ENCODE results near the gene SARDH.
"Not testable (repeated sequence)": the region's sequence is repeated elsewhere in the genome, so short reads cannot be mapped to it uniquely, and the experiment has no call there.

SARDH gene

GRCh38 chr9:133682818-133683585, 55.1 kb downstream of the SARDH start:
- DNase-seq, result peak; percentile 76

- DNase-seq, result no peak
Observed at GRCh38 chr9:133681658-133682306, 56.4 kb downstream of the SARDH start.

- no peak for DNase-seq
Observed at GRCh38 chr9:133680976-133681657, 57.0 kb downstream of the SARDH start.

- no peak for DNase-seq
Observed at GRCh38 chr9:133680250-133680975, 57.7 kb downstream of the SARDH start.

- DNase-seq, result peak; percentile 70
Observed at GRCh38 chr9:133679466-133680061, 58.6 kb downstream of the SARDH start.

GRCh38 chr9:133679056-133679455, 59.1 kb downstream of the SARDH start:
- DNase-seq, result no peak

- DNase-seq, result no peak
Observed at GRCh38 chr9:133677126-133678010, 60.8 kb downstream of the SARDH start.

- DNase-seq, result no peak
Observed at GRCh38 chr9:133676450-133676849, 61.7 kb downstream of the SARDH start.

- DNase-seq, result not testable (repeated sequence)
Observed at GRCh38 chr9:133675796-133676195, 62.4 kb downstream of the SARDH start.

GRCh38 chr9:133674091-133674490, 64.1 kb downstream of the SARDH start:
- no peak for DNase-seq

GRCh38 chr9:133673258-133673655, 64.9 kb downstream of the SARDH start:
- peak; percentile 77 for DNase-seq

GRCh38 chr9:133672503-133673257, 65.5 kb downstream of the SARDH start:
- no peak for DNase-seq

- no peak for DNase-seq
Observed at GRCh38 chr9:133671371-133671770, 66.8 kb downstream of the SARDH start.

GRCh38 chr9:133670466-133670865, 67.7 kb downstream of the SARDH start:
- no peak for DNase-seq

GRCh38 chr9:133669182-133669801, 68.9 kb downstream of the SARDH start:
- no peak for DNase-seq

GRCh38 chr9:133667759-133668450, 70.2 kb downstream of the SARDH start:
- no peak for DNase-seq

GRCh38 chr9:133666845-133667244, 71.3 kb downstream of the SARDH start:
- DNase-seq, result no peak

- no peak for DNase-seq
Observed at GRCh38 chr9:133666387-133666786, 71.8 kb downstream of the SARDH start.

- DNase-seq, result no peak
Observed at GRCh38 chr9:133665535-133665934, 72.6 kb downstream of the SARDH start.

- DNase-seq, result no peak
Observed at GRCh38 chr9:133665096-133665495, 73.1 kb downstream of the SARDH start.

All from femur (tissue), 1 donor.